Coronary artery (tissue), 2 donors: ENCODE data around the gene UPB1.
A peak's percentile ranks its signal among the peaks of the same experiment; 100 is the strongest.
"Not testable (repeated sequence)": the region's sequence is repeated elsewhere in the genome, so short reads cannot be mapped to it uniquely, and the experiment has no call there.

Source experiments
- DNase-seq: peaks from one replicate; pipeline ENCODE4 v3.0.0-alpha.2; 2017; ENCODE audit warnings: low spot score
- H3K27ac ChIP-seq, 2 donors: fragments of 200-600 bp; sonication (generic); one replicate each; pipeline ENCODE4 v1.5.1; 2016 to 2019
- H3K4me3 ChIP-seq: fragments of 200-600 bp; sonication (generic); 2 replicates; pipeline ENCODE4 v1.5.1; 2016; ENCODE audit warnings: mild to moderate bottlenecking, moderate library complexity
- CTCF ChIP-seq: fragments of 200-600 bp; sonication (generic); IDR thresholded peaks from one replicate; pipeline ENCODE4 v1.5.1; 2019; ENCODE audit warnings: antibody characterized with exemption

UPB1 gene

GRCh38 chr22:24550902-24551435 lies 55.8 kb downstream of the UPB1 start:
- Histone ChIP-seq H3K4me3 (no peak overlapping the region), H3K27ac (no peak overlapping the region)
- DNase-seq = no peak
- no peak for TF ChIP-seq CTCF

GRCh38 chr22:24552503-24553286 lies 57.6 kb downstream of the UPB1 start:
- not testable (repeated sequence) for DNase-seq, H3K27ac ChIP-seq, H3K4me3 ChIP-seq

- no peak for TF ChIP-seq CTCF
- peak overlapping the region; percentile 100 for H3K4me3 ChIP-seq
- no peak for DNase-seq
Measured at GRCh38 chr22:24553597-24554312, 58.6 kb downstream of the UPB1 start.

GRCh38 chr22:24554313-24555164 lies 59.4 kb downstream of the UPB1 start, which contains the start of gene GUCD1:
TSS of gene GUCD1 (minus strand) at chr22:24555138. CDS start at chr22:24554991, 147 bp downstream.
- TF ChIP-seq CTCF = no peak
- H3K4me3 ChIP-seq = peak within 1 kb of the TSS; percentile 100
- H3K27ac ChIP-seq = peak within 1 kb of the TSS; percentile 97 to 98
- DNase-seq = no peak

More at GRCh38 chr22:24553597-24554312, 58.6 kb downstream of the UPB1 start:
- H3K27ac ChIP-seq = peak overlapping the region; percentile 89 to 97

GRCh38 chr22:24555165-24556039 lies 60.3 kb downstream of the UPB1 start, which contains the start of gene SNRPD3:
TSS of gene SNRPD3 (plus strand) at chr22:24555999. CDS start at chr22:24557675, 1,676 bp downstream.
- peak; percentile 100 for DNase-seq
- no peak for TF ChIP-seq CTCF
- H3K4me3 ChIP-seq = peak within 1 kb of the TSS; percentile 100
- peak within 1 kb of the TSS; percentile 97 to 98 for H3K27ac ChIP-seq

- Histone ChIP-seq H3K27ac (no peak overlapping the region), H3K4me3 (no peak overlapping the region)
- TF ChIP-seq CTCF = no peak
- DNase-seq = no peak
Measured at GRCh38 chr22:24559471-24559870, 64.3 kb downstream of the UPB1 start.
